Measurements from ENCODE around the gene ADGRV1.

Gene ADGRV1

DNA sequence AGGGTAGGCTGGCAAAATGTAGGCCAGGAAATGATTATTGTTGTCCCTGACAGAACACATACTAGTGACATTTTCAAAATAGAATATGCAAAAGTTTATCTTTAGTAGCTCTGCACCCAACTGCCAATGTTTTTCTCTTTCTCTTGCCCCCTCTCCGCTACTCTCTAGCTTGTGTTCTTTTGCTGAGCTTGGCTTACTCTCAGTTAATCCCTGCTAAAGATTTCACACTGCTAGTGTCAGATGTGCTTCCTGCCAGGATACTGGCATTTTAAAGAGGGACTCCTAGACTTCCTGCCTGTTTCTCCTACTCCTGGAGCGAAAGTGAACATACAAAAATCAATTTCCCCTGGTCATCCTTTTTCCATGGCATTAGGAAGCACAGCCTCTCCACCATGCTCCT, 564.1 kb downstream of the ADGRV1 start:
- no peak overlapping the region for H3K4me3 ChIP-seq (ENCODE audit: low read length)
- no peak for DNase-seq (ENCODE audit: low read depth)
- TF ChIP-seq, protein P1, sequence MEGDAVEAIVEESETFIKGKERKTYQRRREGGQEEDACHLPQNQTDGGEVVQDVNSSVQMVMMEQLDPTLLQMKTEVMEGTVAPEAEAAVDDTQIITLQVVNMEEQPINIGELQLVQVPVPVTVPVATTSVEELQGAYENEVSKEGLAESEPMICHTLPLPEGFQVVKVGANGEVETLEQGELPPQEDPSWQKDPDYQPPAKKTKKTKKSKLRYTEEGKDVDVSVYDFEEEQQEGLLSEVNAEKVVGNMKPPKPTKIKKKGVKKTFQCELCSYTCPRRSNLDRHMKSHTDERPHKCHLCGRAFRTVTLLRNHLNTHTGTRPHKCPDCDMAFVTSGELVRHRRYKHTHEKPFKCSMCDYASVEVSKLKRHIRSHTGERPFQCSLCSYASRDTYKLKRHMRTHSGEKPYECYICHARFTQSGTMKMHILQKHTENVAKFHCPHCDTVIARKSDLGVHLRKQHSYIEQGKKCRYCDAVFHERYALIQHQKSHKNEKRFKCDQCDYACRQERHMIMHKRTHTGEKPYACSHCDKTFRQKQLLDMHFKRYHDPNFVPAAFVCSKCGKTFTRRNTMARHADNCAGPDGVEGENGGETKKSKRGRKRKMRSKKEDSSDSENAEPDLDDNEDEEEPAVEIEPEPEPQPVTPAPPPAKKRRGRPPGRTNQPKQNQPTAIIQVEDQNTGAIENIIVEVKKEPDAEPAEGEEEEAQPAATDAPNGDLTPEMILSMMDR (IDR thresholded peaks at IDR 0.05; ENCODE audit: insufficient read depth, low read depth, low read length, missing control alignments), result no peak

DNA sequence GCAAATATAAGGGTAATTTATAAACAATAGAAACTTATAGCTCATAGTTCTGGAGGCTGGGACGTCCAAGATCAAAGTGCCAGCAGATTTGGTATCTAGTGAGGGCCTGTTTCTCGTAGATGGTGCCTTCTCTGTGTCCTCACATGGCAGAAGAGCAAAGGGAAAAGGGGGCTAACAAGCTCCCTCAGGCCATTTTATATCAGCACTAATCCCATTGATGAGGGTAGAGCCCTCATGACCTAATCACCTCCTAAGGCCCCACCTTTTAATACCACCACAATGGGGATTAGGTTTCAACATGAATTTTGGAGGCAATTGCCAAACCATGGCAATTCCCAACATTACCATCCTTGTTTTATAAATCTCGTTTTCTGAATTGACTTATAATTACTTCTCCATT, 564.7 kb downstream of the ADGRV1 start:
- TF ChIP-seq, protein P1 (IDR thresholded peaks at IDR 0.05; ENCODE audit: insufficient read depth, low read depth, low read length, missing control alignments), result no peak
- DNase-seq (ENCODE audit: low read depth), result no peak
- H3K4me3 ChIP-seq (ENCODE audit: low read length), result no peak overlapping the region

DNA sequence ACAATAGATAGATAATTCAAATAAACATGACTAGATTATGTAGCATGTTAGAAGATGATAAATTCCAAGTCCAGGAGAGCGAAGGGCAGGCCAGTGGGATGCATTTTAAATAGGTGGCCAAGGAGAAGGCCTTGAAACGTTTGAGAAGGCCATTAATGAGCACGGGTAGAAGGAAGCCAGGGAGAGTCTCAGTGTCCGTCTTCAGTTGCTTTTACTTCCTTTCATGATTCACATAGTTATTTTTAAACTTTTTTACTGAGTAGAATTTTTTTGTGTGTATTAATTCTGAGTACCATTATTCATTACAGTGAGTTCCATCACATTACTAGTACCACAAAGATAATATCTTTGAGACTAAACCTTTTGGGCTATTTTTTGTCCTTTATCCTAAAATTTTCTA, 565.3 kb downstream of the ADGRV1 start:
- DNase-seq (ENCODE audit: low read depth), result no peak
- TF ChIP-seq, protein P1 (IDR thresholded peaks at IDR 0.05; ENCODE audit: insufficient read depth, low read depth, low read length, missing control alignments), result no peak
- no peak overlapping the region for H3K4me3 ChIP-seq (ENCODE audit: low read length)

DNA sequence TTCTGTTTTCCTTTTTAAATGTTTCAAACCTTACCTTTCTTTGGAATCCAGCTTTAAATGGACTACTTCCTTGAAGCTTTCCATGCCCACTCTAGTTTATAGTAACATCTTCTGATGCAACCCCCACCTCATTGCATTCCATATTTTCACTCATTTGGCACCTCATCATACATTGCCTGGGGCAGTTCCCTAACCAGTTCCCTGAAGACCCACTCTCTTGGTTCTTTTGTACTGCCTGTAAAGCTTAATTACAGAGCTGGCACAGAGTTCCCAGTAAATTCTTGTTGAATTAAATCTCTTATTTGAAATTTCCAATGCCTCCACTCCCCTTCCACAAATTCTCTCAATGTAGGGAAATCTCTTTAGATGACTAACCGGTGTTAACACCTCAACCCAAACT, 567.3 kb downstream of the ADGRV1 start:
- no peak overlapping the region for H3K4me3 ChIP-seq (ENCODE audit: low read length)
- DNase-seq (ENCODE audit: low read depth), result no peak
- TF ChIP-seq, protein P1 (IDR thresholded peaks at IDR 0.05; ENCODE audit: insufficient read depth, low read depth, low read length, missing control alignments), result no peak

DNA sequence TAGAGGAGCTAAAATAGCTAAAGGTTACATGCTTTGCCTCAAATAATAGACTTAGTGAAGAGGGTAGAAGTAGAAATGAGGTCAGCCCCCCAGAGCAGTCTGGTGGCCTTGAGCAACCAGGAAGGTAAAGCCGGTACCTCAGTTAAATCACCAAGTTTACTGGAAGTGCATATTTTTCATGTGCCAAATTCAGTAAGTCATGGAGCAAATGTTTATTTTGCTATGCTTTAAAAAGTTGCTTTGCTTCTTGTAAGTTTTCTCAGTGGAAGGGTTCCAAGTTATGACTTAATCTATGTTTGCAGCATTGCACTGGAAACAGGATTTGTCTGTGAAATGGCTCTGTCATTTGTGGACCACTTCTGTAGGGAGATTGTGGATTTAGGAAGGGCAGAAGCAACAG, 567.9 kb downstream of the ADGRV1 start:
- DNase-seq (ENCODE audit: low read depth), result no peak
- TF ChIP-seq, protein P1 (IDR thresholded peaks at IDR 0.05; ENCODE audit: insufficient read depth, low read depth, low read length, missing control alignments), result no peak
- H3K4me3 ChIP-seq (ENCODE audit: low read length), result no peak overlapping the region

DNA sequence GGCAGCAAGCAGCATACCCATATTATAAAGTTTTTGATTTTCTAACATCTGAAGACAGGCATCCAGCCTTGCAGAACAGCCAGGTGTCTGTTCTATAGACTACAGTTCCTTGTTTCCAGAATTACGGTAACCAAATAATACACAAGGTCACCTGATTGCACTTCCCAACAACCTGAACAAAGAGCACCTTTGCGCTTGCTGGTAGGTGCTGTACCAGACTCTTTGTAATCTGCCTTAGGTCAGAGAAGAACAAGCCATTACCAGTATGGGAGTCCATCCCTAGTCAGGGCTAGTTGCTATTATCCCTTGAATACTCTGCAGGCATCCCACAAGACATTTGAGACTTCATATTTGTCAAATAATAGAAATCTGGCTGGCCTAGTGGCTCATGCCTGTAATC, 568.3 kb downstream of the ADGRV1 start:
- no peak for DNase-seq (ENCODE audit: low read depth)
- no peak overlapping the region for H3K4me3 ChIP-seq (ENCODE audit: low read length)
- TF ChIP-seq, protein P1 (IDR thresholded peaks at IDR 0.05; ENCODE audit: insufficient read depth, low read depth, low read length, missing control alignments), result no peak

DNA sequence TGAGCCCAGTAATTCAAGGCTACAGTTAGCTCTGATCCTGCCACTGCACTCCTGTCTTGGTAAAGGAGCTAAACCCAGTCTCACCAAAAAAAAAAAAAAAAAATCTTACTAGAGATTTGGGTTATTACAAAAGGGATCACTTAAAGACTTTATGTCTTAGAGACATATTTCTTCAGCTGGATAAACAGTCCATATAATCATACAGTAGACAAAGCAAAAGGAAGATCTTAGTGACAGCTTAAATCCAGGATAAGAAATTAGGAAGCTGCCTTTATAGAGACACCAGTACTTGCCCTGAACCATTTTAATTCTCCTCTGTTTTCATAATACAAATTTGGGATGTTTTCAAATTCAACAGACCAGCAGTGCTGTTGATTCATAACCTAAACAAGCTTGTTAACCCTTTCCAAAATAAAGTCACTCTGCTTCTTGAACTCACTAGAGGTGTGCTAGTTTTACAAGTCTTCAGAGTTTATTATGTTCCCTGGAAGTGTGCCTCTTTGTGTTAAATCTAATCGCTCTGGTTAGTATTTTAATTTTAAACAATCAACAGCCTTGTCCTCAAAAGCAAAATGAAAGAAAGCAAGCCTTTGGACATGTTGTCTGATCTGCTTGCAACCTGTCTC, 569.0 kb downstream of the ADGRV1 start:
- H3K4me3 ChIP-seq (ENCODE audit: low read length), result no peak overlapping the region
- TF ChIP-seq, protein P1 (IDR thresholded peaks at IDR 0.05; ENCODE audit: insufficient read depth, low read depth, low read length, missing control alignments), result no peak
- no peak for DNase-seq (ENCODE audit: low read depth)

Measured in epithelial cell of esophagus (primary cell).